DOHH2 (cell line): ENCODE results near the gene EIF3B.

Experiments
- H3F3A ChIP-seq: fragments of 200-600 bp; sonication (generic), shearing (Covaris generic); 2 replicates; pipeline ENCODE4 v1.6.0; 2016; ENCODE audit warnings: antibody characterized with exemption, mild to moderate bottlenecking; ENCODE audit not compliant: control insufficient read depth, insufficient read depth
- H3K27ac ChIP-seq: fragments of 200-600 bp; sonication (generic); 2 replicates; pipeline ENCODE4 v1.5.1; 2014; ENCODE audit warnings: low read depth, mild to moderate bottlenecking, low read length, moderate library complexity
- H3K27me3 ChIP-seq: fragments of 200-600 bp; sonication (generic); 2 replicates; pipeline ENCODE4 v1.6.1; 2014; ENCODE audit warnings: mild to moderate bottlenecking, low read length, mixed read lengths; ENCODE audit not compliant: control insufficient read depth
- H3K36me3 ChIP-seq: fragments of 200-600 bp; sonication (generic); 2 replicates; pipeline ENCODE4 v1.6.1; 2014; ENCODE audit warnings: mild to moderate bottlenecking, low read length, moderate library complexity, mixed read lengths; ENCODE audit not compliant: control insufficient read depth
- H3K4me1 ChIP-seq: fragments of 200-600 bp; sonication (generic); 2 replicates; pipeline ENCODE4 v1.6.1; 2014; ENCODE audit warnings: mild to moderate bottlenecking, low read length, mixed read lengths; ENCODE audit not compliant: control insufficient read depth
- H3K4me2 ChIP-seq: fragments of 200-600 bp; sonication (generic); 2 replicates; pipeline ENCODE4 v1.6.0; 2014; ENCODE audit warnings: mild to moderate bottlenecking, low read length, moderate library complexity
- H3K4me3 ChIP-seq: fragments of 200-600 bp; sonication (generic); 2 replicates; pipeline ENCODE4 v1.5.1; 2014; ENCODE audit warnings: mild to moderate bottlenecking, low read length, mixed read lengths
- H3K79me2 ChIP-seq: fragments of 200-600 bp; sonication (generic); 2 replicates; pipeline ENCODE4 v1.6.1; 2014; ENCODE audit warnings: mild to moderate bottlenecking, low read length, mixed read lengths; ENCODE audit not compliant: control insufficient read depth
- H3K9me2 ChIP-seq: fragments of 200-600 bp; sonication (generic); replicated peaks from 2 replicates; pipeline ENCODE4 v1.6.1; 2014; ENCODE audit warnings: mild to moderate bottlenecking, low read length, mixed read lengths; ENCODE audit not compliant: control insufficient read depth
- H3K9me3 ChIP-seq: fragments of 200-600 bp; sonication (generic); 2 replicates; pipeline ENCODE4 v1.6.1; 2014; ENCODE audit warnings: antibody characterized with exemption, low read length, mixed read lengths; ENCODE audit not compliant: control insufficient read depth, insufficient read depth
- H4K20me1 ChIP-seq: fragments of 200-600 bp; sonication (generic); 2 replicates; pipeline ENCODE4 v1.6.0; 2014; ENCODE audit warnings: low read depth, mild to moderate bottlenecking, antibody characterized with exemption, low read length, moderate library complexity; ENCODE audit not compliant: control insufficient read depth, insufficient read depth
- CTCF ChIP-seq: fragments of 200-600 bp; sonication (generic); IDR thresholded peaks from one replicate; pipeline ENCODE4 v1.5.1; 2014; ENCODE audit warnings: antibody characterized with exemption, mild to moderate bottlenecking, low read depth, low read length; ENCODE audit not compliant: poor library complexity, severe bottlenecking
- EZH2phosphoT487 ChIP-seq: fragments of 200-600 bp; sonication (generic); IDR thresholded peaks from 2 replicates; pipeline ENCODE4 v1.6.1; 2017; ENCODE audit warnings: borderline replicate concordance, mild to moderate bottlenecking, antibody characterized with exemption, low read length, moderate library complexity, mixed read lengths

EIF3B gene

GRCh38 chr7:2393706-2394105, 39.1 kb downstream of the EIF3B start:
- no peak overlapping the region for H3K4me3 ChIP-seq
- H3K9me2 ChIP-seq, result no peaks in the 10 kb centered on the region
- no peaks in the 10 kb centered on the region for H3K9me3 ChIP-seq
- no peaks in the 10 kb centered on the region for H4K20me1 ChIP-seq
- TF ChIP-seq EZH2phosphoT487, result no peak
- TF ChIP-seq CTCF, result no peak
- no peaks in the 10 kb centered on the region; the same call in 1 of the 2 replicates for H3F3A ChIP-seq
- no peaks in the 10 kb centered on the region for H3K79me2 ChIP-seq
- no peak overlapping the region for H3K4me2 ChIP-seq
- no peaks in the 10 kb centered on the region for H3K36me3 ChIP-seq
- H3K4me1 ChIP-seq, result peaks cover 11% of the 10 kb centered on the region
- no peak overlapping the region for H3K27ac ChIP-seq
- 0 out of 2 replicates have a peak, but pooled peaks cover 4% of the 10 kb centered on the region for H3K27me3 ChIP-seq

GRCh38 chr7:2394566-2395082, 40.0 kb downstream of the EIF3B start:
- Histone ChIP-seq H4K20me1 (no peaks in the 10 kb centered on the region), H3K9me2 (no peaks in the 10 kb centered on the region), H3K79me2 (no peaks in the 10 kb centered on the region), H3K27ac (no peak overlapping the region), H3K4me2 (no peak overlapping the region), H3K4me1 (peaks cover 14% of the 10 kb centered on the region), H3F3A (no peaks in the 10 kb centered on the region; the same call in 1 of the 2 replicates), H3K36me3 (no peaks in the 10 kb centered on the region), H3K9me3 (no peaks in the 10 kb centered on the region), H3K27me3 (0 out of 2 replicates have a peak, but pooled peaks cover 4% of the 10 kb centered on the region), H3K4me3 (no peak overlapping the region)
- TF ChIP-seq EZH2phosphoT487, result no peak

GRCh38 chr7:2398506-2398905, 43.9 kb downstream of the EIF3B start:
- Histone ChIP-seq H4K20me1 (no peaks in the 10 kb centered on the region), H3K4me3 (no peak overlapping the region), H3F3A (no peaks in the 10 kb centered on the region), H3K79me2 (no peaks in the 10 kb centered on the region), H3K9me3 (no peaks in the 10 kb centered on the region), H3K27ac (no peak overlapping the region), H3K27me3 (0 out of 2 replicates have a peak, but pooled peaks cover 4% of the 10 kb centered on the region), H3K4me1 (peaks cover 15% of the 10 kb centered on the region), H3K36me3 (no peaks in the 10 kb centered on the region), H3K9me2 (no peaks in the 10 kb centered on the region), H3K4me2 (no peak overlapping the region)
- TF ChIP-seq CTCF (no peak), EZH2phosphoT487 (no peak)

GRCh38 chr7:2399848-2400587, 45.4 kb downstream of the EIF3B start:
- H3K79me2 ChIP-seq, result no peaks in the 10 kb centered on the region
- no peak overlapping the region for H3K4me2 ChIP-seq
- H3K9me2 ChIP-seq, result no peaks in the 10 kb centered on the region
- no peaks in the 10 kb centered on the region for H4K20me1 ChIP-seq
- peaks cover 27% of the 10 kb centered on the region for H3K4me1 ChIP-seq
- no peaks in the 10 kb centered on the region for H3K9me3 ChIP-seq
- 0 out of 2 replicates have a peak, but pooled peaks cover 5% of the 10 kb centered on the region for H3F3A ChIP-seq
- no peak overlapping the region for H3K27ac ChIP-seq
- H3K27me3 ChIP-seq, result peaks cover 18% of the 10 kb centered on the region
- TF ChIP-seq CTCF, result no peak
- no peak for TF ChIP-seq EZH2phosphoT487
- no peaks in the 10 kb centered on the region for H3K36me3 ChIP-seq
- no peak overlapping the region for H3K4me3 ChIP-seq
